GM23338 (cell line): ENCODE measurements around the gene HTT. TPM values are rescaled to one million over a fixed set of nuclear protein-coding genes. Genes with fewer than 3 reads are reported as not detected.

Source experiments
- ATAC-seq: fragments of 200-7000 bp; cut with Tn5 transposase; 3 replicates; pipeline ENCODE4 v1.9.1; 2020
- DNase-seq: peaks from one replicate; pipeline ENCODE4 v3.0.0-alpha.2; 2015; ENCODE audit warnings: low spot score
- H2AFZ ChIP-seq: fragments of 200-600 bp; sonication (generic); 2 replicates; pipeline ENCODE4 v1.8.0; 2016; ENCODE audit warnings: antibody characterized with exemption, mild to moderate bottlenecking, moderate library complexity
- H3F3A ChIP-seq: fragments of 200-600 bp; sonication (generic); replicated peaks from 2 replicates; pipeline ENCODE4 v1.8.0; 2017; ENCODE audit warnings: antibody characterized with exemption, mixed run types, low read depth
- H3K27ac ChIP-seq: fragments of 200-600 bp; sonication (generic); 2 replicates; pipeline ENCODE4 v1.6.1; 2016; ENCODE audit warnings: low read depth
- H3K27me3 ChIP-seq: fragments of 200-600 bp; sonication (generic); 2 replicates; pipeline ENCODE4 v1.8.0; 2016; ENCODE audit warnings: mild to moderate bottlenecking, mixed run types, moderate library complexity; ENCODE audit not compliant: insufficient read depth
- H3K36me3 ChIP-seq: fragments of 200-600 bp; sonication (generic); 2 replicates; pipeline ENCODE4 v1.8.0; 2016; ENCODE audit warnings: mild to moderate bottlenecking; ENCODE audit not compliant: insufficient read depth
- H3K4me1 ChIP-seq: fragments of 200-600 bp; sonication (generic); 2 replicates; pipeline ENCODE4 v1.8.0; 2016; ENCODE audit warnings: mild to moderate bottlenecking, moderate library complexity; ENCODE audit not compliant: insufficient read depth
- H3K4me2 ChIP-seq: fragments of 200-600 bp; sonication (generic); 2 replicates; pipeline ENCODE4 v1.7.1; 2017; ENCODE audit warnings: mixed run types
- H3K4me3 ChIP-seq: fragments of 200-600 bp; sonication (generic); 2 replicates; pipeline ENCODE4 v1.6.1; 2016; ENCODE audit warnings: mixed run types
- H3K79me2 ChIP-seq: fragments of 200-600 bp; sonication (generic); replicated peaks from 2 replicates; pipeline ENCODE4 v1.8.0; 2017; ENCODE audit warnings: mild to moderate bottlenecking; ENCODE audit not compliant: insufficient read depth
- H3K9me2 ChIP-seq: fragments of 200-600 bp; sonication (generic); 2 replicates; pipeline ENCODE4 v1.8.0; 2017; ENCODE audit not compliant: insufficient read depth
- H4K20me1 ChIP-seq: fragments of 200-600 bp; sonication (generic); replicated peaks from 2 replicates; pipeline ENCODE4 v1.8.0; 2017; ENCODE audit warnings: mild to moderate bottlenecking; ENCODE audit not compliant: insufficient read depth
- H3K27ac Mint-ChIP-seq: 2 replicates; pipeline ENCODE4 v1.8.0; 2020; ENCODE audit warnings: inconsistent platforms, mild to moderate bottlenecking, moderate library complexity, mixed read lengths
- H3K27me3 Mint-ChIP-seq: 3 replicates; pipeline ENCODE4 v1.8.0; 2022; ENCODE audit warnings: low read depth, mild to moderate bottlenecking, moderate library complexity, mixed read lengths, inconsistent platforms; ENCODE audit not compliant: insufficient read depth, poor library complexity
- H3K36me3 Mint-ChIP-seq: 3 replicates; pipeline ENCODE4 v1.8.0; 2021; ENCODE audit warnings: low read depth, mild to moderate bottlenecking, inconsistent platforms, moderate library complexity, mixed read lengths
- H3K4me1 Mint-ChIP-seq: 3 replicates; pipeline ENCODE4 v1.8.0; 2020; ENCODE audit warnings: mild to moderate bottlenecking, inconsistent platforms, mixed read lengths
- H3K4me3 Mint-ChIP-seq: 3 replicates; pipeline ENCODE4 v1.8.0; 2021; ENCODE audit warnings: moderate library complexity, mild to moderate bottlenecking, inconsistent platforms, mixed read lengths
- H3K9me3 Mint-ChIP-seq: 3 replicates; pipeline ENCODE4 v1.8.0; 2020; ENCODE audit warnings: moderate library complexity, mild to moderate bottlenecking, inconsistent platforms, mixed read lengths
- EZH2 ChIP-seq: fragments of 200-600 bp; sonication (generic); IDR thresholded peaks from one replicate; pipeline ENCODE4 v1.8.0; 2017; ENCODE audit warnings: antibody characterized with exemption, mild to moderate bottlenecking, low read depth; ENCODE audit not compliant: unreplicated experiment
- JUNB ChIP-seq: IDR thresholded peaks from one replicate; pipeline ENCODE4 v1.6.1; 2016; ENCODE audit warnings: antibody characterized with exemption; ENCODE audit not compliant: unreplicated experiment
- NANOG ChIP-seq: IDR thresholded peaks from 2 replicates; pipeline ENCODE4 v1.6.1; 2016; ENCODE audit warnings: antibody characterized with exemption, borderline replicate concordance
- POLR2AphosphoS5 ChIP-seq: IDR thresholded peaks from 2 replicates; pipeline ENCODE4 v1.6.1; 2016; ENCODE audit warnings: antibody characterized with exemption, low read depth
- STAT1 ChIP-seq: IDR thresholded peaks from one replicate; pipeline ENCODE4 v1.6.1; 2016; ENCODE audit warnings: antibody characterized with exemption; ENCODE audit not compliant: unreplicated experiment
- ZNF114 ChIP-seq: fragments of 250-450 bp; sonication (Bioruptor Pico); IDR thresholded peaks from 2 replicates; pipeline ENCODE4 v1.5.0; 2020; ENCODE audit warnings: mild to moderate bottlenecking, moderate library complexity
- ZNF331 ChIP-seq: fragments of 250-450 bp; sonication (Bioruptor Pico); IDR thresholded peaks from 2 replicates; pipeline ENCODE4 v1.5.0; 2020; ENCODE audit warnings: low read depth, mild to moderate bottlenecking, moderate library complexity
- polyA plus RNA-seq: library from polyadenylated mRNA; unstranded; fragments of >200 nt; fragmentation: Nextera tagmentation; extraction: Ambion mirVana; gene quantifications from 2 replicates; pipeline ENCODE4 v1.2.1, GENCODE V29; 2016
- total RNA-seq: library from RNA; depleted of rRNA; stranded (reverse); fragments of >200 nt; shearing (Covaris generic); gene quantifications from 2 replicates; pipeline ENCODE4 v1.2.3, GENCODE V29; 2014
- TF ChIP-seq, protein P1 (sequence below), 2 experiments: fragments of 200-600 bp in 1 of 2; sonication (generic) in 1 of 2; conservative IDR thresholded peaks; 2 replicates each; pipeline versions ENCODE4 v1.5.1 to v1.6.1; 2016 to 2017; ENCODE audit warnings: antibody characterized with exemption in 2 of 2, low read depth in 2 of 2, mild to moderate bottlenecking in 2 of 2, moderate library complexity in 1 of 2

The HTT gene
- total and polyA plus RNA-seq, 2 experiments from 2014 or later: 26.6 to 67.7 TPM

DNA sequence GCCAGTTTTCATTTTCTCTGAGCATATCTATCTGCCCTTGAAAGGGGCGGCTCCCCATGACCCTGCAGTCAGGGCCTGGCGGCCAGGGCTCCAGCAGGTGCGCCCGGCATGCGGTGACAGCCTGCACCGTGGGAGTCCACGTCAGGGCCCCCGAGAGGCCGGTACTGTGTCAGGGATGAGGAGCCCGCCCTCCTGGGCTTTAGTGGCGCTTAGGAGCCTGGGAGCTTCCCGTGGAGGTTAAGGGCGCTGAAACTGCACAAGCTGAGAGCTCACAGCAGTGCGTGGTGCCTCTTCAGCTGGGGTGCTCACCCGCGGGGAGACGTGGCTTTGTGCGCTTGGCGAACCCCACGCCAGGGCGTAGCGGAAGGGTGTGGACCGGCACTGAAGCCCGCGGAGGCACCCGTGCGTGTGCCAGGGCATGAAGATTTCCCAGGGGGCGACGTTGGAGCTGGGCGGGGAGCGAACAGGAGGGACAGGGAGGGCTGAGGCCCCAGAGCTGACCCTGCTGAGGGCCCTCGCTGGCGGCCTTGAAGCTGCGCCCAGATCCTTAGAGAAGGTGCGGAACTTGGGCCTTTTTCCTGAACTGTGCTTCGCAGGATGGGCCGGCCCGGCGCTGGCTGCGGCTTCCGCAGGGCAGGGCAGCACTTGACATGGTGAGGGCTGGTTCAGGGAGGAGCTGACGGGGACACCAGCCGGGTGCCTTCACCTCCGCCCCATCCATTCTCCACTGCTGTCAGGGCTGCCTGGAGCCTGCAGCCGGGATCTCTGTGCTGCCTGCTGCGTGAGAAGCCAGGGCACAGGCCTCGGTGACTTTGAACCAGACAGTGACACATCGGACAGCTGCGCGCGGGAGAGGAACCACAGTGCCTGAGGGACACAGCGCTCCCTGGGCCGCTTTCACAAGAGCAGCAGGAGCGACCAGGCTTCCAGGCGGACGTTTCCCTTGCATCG lies 33.0 kb upstream of the HTT start:
- H3K4me3 Mint-ChIP-seq: no peak overlapping the region; the same call in 2 of the 3 replicates
- H4K20me1 ChIP-seq: no peaks in the 10 kb centered on the region; the same call in 1 of the 2 replicates

DNA sequence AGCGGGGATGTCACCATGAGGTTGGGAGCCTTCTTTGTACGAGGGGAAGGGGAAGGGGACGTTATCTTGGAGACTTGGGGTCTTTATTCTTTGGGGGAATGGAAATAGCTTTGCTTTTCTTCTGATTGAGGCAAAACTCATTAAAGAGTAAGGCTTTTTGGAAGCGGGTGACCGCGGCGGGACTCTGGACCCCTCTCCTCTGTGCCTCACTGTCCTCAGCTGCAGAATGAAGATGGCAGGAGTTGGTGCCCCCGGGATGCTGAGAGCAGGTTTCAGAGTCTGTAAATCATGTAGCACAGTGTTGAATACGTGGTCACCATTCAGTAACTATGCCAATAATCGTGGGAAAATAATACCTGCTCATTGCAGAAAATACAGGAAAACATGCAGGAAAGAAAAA lies 32.3 kb upstream of the HTT start:
- TF ChIP-seq STAT1: no peak
- Histone ChIP-seq H3K27ac (no peak overlapping the region), H4K20me1 (no peaks in the 10 kb centered on the region; the same call in 1 of the 2 replicates), H3K4me1 (peaks cover 5% of the 10 kb centered on the region; the same call in 1 of the 2 replicates), H3K9me2 (no peaks in the 10 kb centered on the region), H3K4me3 (no peak overlapping the region), H3K4me2 (peak overlapping the region; percentile 48), H3K36me3 (no peaks in the 10 kb centered on the region), H3K27me3 (no peaks in the 10 kb centered on the region), H3F3A (no peaks in the 10 kb centered on the region), H3K79me2 (no peaks in the 10 kb centered on the region), H2AFZ (peak overlapping the region; percentile 66)
- no peak overlapping the region; the same call in 2 of the 3 replicates for H3K4me3 Mint-ChIP-seq
- no peak overlapping the region for H3K27ac Mint-ChIP-seq
- no peaks in the 10 kb centered on the region for H3K36me3 Mint-ChIP-seq
- DNase-seq (no peak), ATAC-seq (no peak)
- H3K27me3 Mint-ChIP-seq: peaks cover 9% of the 10 kb centered on the region
- H3K9me3 Mint-ChIP-seq: no peaks in the 10 kb centered on the region
- peaks cover 17% of the 10 kb centered on the region for H3K4me1 Mint-ChIP-seq

More for the DNA sequence above, 33.0 kb upstream of the HTT start:
- Histone ChIP-seq H3K79me2 (no peaks in the 10 kb centered on the region), H3F3A (no peaks in the 10 kb centered on the region), H3K4me2 (no peak overlapping the region), H3K9me2 (no peaks in the 10 kb centered on the region), H3K4me1 (peaks cover 5% of the 10 kb centered on the region; the same call in 1 of the 2 replicates), H2AFZ (peak overlapping the region; percentile 72), H3K36me3 (no peaks in the 10 kb centered on the region), H3K27ac (no peak overlapping the region), H3K27me3 (no peaks in the 10 kb centered on the region), H3K4me3 (no peak overlapping the region)
- H3K9me3 Mint-ChIP-seq: no peaks in the 10 kb centered on the region
- H3K27me3 Mint-ChIP-seq: peaks cover 14% of the 10 kb centered on the region
- peaks cover 17% of the 10 kb centered on the region for H3K4me1 Mint-ChIP-seq
- H3K27ac Mint-ChIP-seq: no peak overlapping the region
- ATAC-seq: peak; percentile 60
- DNase-seq: peak; percentile 51
- H3K36me3 Mint-ChIP-seq: no peaks in the 10 kb centered on the region
- TF ChIP-seq, protein P1, sequence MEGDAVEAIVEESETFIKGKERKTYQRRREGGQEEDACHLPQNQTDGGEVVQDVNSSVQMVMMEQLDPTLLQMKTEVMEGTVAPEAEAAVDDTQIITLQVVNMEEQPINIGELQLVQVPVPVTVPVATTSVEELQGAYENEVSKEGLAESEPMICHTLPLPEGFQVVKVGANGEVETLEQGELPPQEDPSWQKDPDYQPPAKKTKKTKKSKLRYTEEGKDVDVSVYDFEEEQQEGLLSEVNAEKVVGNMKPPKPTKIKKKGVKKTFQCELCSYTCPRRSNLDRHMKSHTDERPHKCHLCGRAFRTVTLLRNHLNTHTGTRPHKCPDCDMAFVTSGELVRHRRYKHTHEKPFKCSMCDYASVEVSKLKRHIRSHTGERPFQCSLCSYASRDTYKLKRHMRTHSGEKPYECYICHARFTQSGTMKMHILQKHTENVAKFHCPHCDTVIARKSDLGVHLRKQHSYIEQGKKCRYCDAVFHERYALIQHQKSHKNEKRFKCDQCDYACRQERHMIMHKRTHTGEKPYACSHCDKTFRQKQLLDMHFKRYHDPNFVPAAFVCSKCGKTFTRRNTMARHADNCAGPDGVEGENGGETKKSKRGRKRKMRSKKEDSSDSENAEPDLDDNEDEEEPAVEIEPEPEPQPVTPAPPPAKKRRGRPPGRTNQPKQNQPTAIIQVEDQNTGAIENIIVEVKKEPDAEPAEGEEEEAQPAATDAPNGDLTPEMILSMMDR (conservative IDR thresholded peaks at IDR 0.05; ENCODE audit: low read depth in 2 of 2): peak in 1 of 2 experiments; percentile 30; a peak in 1 of 4 replicates
- TF ChIP-seq EZH2 (no peak), ZNF331 (CRISPR knock-in tag) (no peak)

DNA sequence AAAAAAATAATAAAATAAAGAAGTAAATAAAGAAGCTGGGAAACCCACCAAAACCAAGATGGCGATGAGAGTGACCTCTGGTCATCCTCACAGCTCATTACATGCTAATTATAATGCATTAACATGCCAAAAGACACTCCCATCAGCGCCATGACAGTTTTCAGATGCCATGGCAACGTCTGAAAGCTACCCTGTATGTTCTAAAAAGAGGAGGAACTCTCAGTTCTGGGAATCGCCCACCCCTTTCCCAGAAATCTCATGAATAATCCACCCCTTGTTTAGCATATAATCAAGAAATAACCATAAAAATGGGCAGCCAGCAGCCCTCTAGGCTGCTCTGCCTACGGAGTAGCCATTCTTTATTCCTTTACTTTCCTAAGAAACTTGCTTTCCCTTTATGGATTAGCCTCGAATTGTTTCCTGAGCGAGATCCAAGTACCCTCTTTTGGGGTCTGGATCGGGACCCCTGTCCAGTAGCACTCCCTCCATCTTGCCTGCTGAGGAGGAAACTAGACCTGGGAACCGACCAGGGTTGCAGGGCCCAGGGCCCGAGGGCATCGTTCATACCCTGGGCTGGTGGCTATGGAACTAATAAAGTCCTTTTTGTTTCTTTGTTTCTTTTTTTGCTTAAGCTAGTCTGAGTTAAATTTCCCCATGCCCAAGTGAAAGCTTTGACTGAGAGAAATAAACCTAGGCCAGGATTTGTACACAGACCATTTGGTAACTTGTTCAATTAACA lies 31.0 kb upstream of the HTT start:
- H3K9me2 ChIP-seq: no peaks in the 10 kb centered on the region
- TF ChIP-seq NANOG (no peak), STAT1 (no peak), ZNF114 (no peak), POLR2AphosphoS5 (no peak), ZNF331 (CRISPR knock-in tag) (no peak), JUNB (no peak)

More for the DNA sequence above, 31.0 kb upstream of the HTT start:
- no peaks in the 10 kb centered on the region for H3K79me2 ChIP-seq
- H3K4me3 ChIP-seq: no peak overlapping the region
- no peaks in the 10 kb centered on the region for H3K27me3 ChIP-seq
- no peak for DNase-seq
- H3K36me3 Mint-ChIP-seq: no peaks in the 10 kb centered on the region
- peaks cover 17% of the 10 kb centered on the region for H3K4me1 Mint-ChIP-seq
- no peak overlapping the region for H2AFZ ChIP-seq
- H4K20me1 ChIP-seq: no peaks in the 10 kb centered on the region; the same call in 1 of the 2 replicates
- H3K27ac Mint-ChIP-seq: no peak overlapping the region
- H3K36me3 ChIP-seq: no peaks in the 10 kb centered on the region
- no peak overlapping the region for H3K27ac ChIP-seq
- H3K4me3 Mint-ChIP-seq: no peak overlapping the region
- no peaks in the 10 kb centered on the region for H3F3A ChIP-seq
- H3K4me1 ChIP-seq: peaks cover 5% of the 10 kb centered on the region; the same call in 1 of the 2 replicates
- no peaks in the 10 kb centered on the region for H3K9me3 Mint-ChIP-seq
- no peak overlapping the region for H3K4me2 ChIP-seq
- peaks cover 5% of the 10 kb centered on the region for H3K27me3 Mint-ChIP-seq
- no peak for ATAC-seq
